Smooth muscle cell (in vitro differentiated cells): ENCODE data around the gene MTFR1L. TPM values are rescaled to one million over a fixed set of nuclear protein-coding genes. Genes with fewer than 3 reads are reported as not detected.

Experiments used
- DNase-seq: peaks from one replicate; lab custom pipeline; 2025; ENCODE audit not compliant: unreplicated experiment; lab: John Stamatoyannopoulos, UW
- H2AFZ ChIP-seq: fragments of 200-600 bp; sonication (generic); 2 replicates; pipeline ENCODE4 v1.6.0; 2016; ENCODE audit warnings: antibody characterized with exemption, low read depth, mild to moderate bottlenecking
- H3F3A ChIP-seq: fragments of 200-600 bp; sonication (generic); 2 replicates; pipeline ENCODE4 v1.6.0; 2017; ENCODE audit warnings: antibody characterized with exemption, low read depth
- H3K27ac ChIP-seq: fragments of 200-600 bp; sonication (generic); 2 replicates; pipeline ENCODE4 v1.5.1; 2016; ENCODE audit warnings: low read depth, mild to moderate bottlenecking
- H3K27me3 ChIP-seq: fragments of 200-600 bp; sonication (generic); 2 replicates; pipeline ENCODE4 v1.6.1; 2016; ENCODE audit warnings: low read depth, mild to moderate bottlenecking
- H3K36me3 ChIP-seq: fragments of 200-600 bp; sonication (generic); 2 replicates; pipeline ENCODE4 v1.5.1; 2016; ENCODE audit warnings: low read depth
- H3K4me1 ChIP-seq: fragments of 200-600 bp; sonication (generic); 2 replicates; pipeline ENCODE4 v1.5.1; 2016; ENCODE audit warnings: low read depth
- H3K4me2 ChIP-seq: fragments of 200-600 bp; sonication (generic); 2 replicates; pipeline ENCODE4 v1.6.0; 2016; ENCODE audit warnings: mild to moderate bottlenecking
- H3K4me3 ChIP-seq: fragments of 200-600 bp; sonication (generic); 2 replicates; pipeline ENCODE4 v1.5.1; 2016; ENCODE audit warnings: mild to moderate bottlenecking
- H3K79me2 ChIP-seq: fragments of 200-600 bp; sonication (generic); 2 replicates; pipeline ENCODE4 v1.6.0; 2016; ENCODE audit warnings: low read depth, mild to moderate bottlenecking
- H3K9ac ChIP-seq: fragments of 200-600 bp; sonication (generic); 2 replicates; pipeline ENCODE4 v1.6.0; 2016; ENCODE audit warnings: low read depth
- H3K9me3 ChIP-seq: fragments of 200-600 bp; sonication (generic); replicated peaks from 2 replicates; pipeline ENCODE4 v1.5.1; 2016; ENCODE audit warnings: low read depth
- H4K20me1 ChIP-seq: fragments of 200-600 bp; sonication (generic); 2 replicates; pipeline ENCODE4 v1.6.0; 2016; ENCODE audit warnings: low read depth
- CTCF ChIP-seq: fragments of 200-600 bp; sonication (generic); IDR thresholded peaks from 2 replicates; pipeline ENCODE4 v1.5.1; 2017; ENCODE audit warnings: borderline replicate concordance, mild to moderate bottlenecking, antibody characterized with exemption; ENCODE audit not compliant: insufficient read depth, poor library complexity, severe bottlenecking
- WGBS: methylation state at CpG from one replicate; pipeline ENCODE4 v1.1.7; 2016; ENCODE audit warnings: low lambda C conversion rate; 5-methylcytosine and 5-hydroxymethylcytosine counted together
- polyA plus RNA-seq: library from polyadenylated mRNA; unstranded; fragments of >200 nt; fragmentation: Nextera tagmentation; extraction: Ambion mirVana; gene quantifications from 2 replicates; pipeline ENCODE4 v1.2.1, GENCODE V29; 2016
- total RNA-seq: library from RNA; depleted of rRNA; stranded (reverse); fragments of >200 nt; gene quantifications from 2 replicates; pipeline ENCODE4 v1.2.3, GENCODE V29; 2014

MTFR1L gene
- total and polyA plus RNA-seq, 2 experiments from 2014 or later: 47.2 to 63.9 TPM

- H3K4me3 ChIP-seq: no peak overlapping the region
- H3K36me3 ChIP-seq: peaks cover 24% of the 10 kb centered on the region
- H2AFZ ChIP-seq: no peak overlapping the region
- no peak overlapping the region for H3K9ac ChIP-seq
- H3K9me3 ChIP-seq: no peaks in the 10 kb centered on the region
- H3K27me3 ChIP-seq: no peaks in the 10 kb centered on the region
- WGBS: 59% methylated on average over 6 of the region's 6 CpGs
- H3K27ac ChIP-seq: no peak overlapping the region
- H3K4me1 ChIP-seq: no peaks in the 10 kb centered on the region
- H4K20me1 ChIP-seq: no peaks in the 10 kb centered on the region
- no peak overlapping the region for H3K4me2 ChIP-seq
- TF ChIP-seq CTCF: no peak
- no peaks in the 10 kb centered on the region for H3K79me2 ChIP-seq
- no peak for DNase-seq
- H3F3A ChIP-seq: peaks cover 17% of the 10 kb centered on the region
Measured at GRCh38 chr1:25832336-25833037, 12.7 kb downstream of the MTFR1L start.

- Histone ChIP-seq H3K27me3 (no peaks in the 10 kb centered on the region), H3K79me2 (no peaks in the 10 kb centered on the region), H3K9me3 (no peaks in the 10 kb centered on the region), H3K9ac (no peak overlapping the region), H3K4me1 (no peaks in the 10 kb centered on the region), H3K4me2 (no peak overlapping the region), H3K4me3 (no peak overlapping the region), H2AFZ (no peak overlapping the region), H3K27ac (no peak overlapping the region), H3K36me3 (peaks cover 24% of the 10 kb centered on the region), H4K20me1 (no peaks in the 10 kb centered on the region), H3F3A (peaks cover 17% of the 10 kb centered on the region)
- WGBS: 99% methylated on average over 5 of the region's 5 CpGs
- no peak for TF ChIP-seq CTCF
- no peak for DNase-seq
Measured at GRCh38 chr1:25833158-25833557, 13.4 kb downstream of the MTFR1L start.

- Histone ChIP-seq H3K79me2 (no peaks in the 10 kb centered on the region), H3K4me1 (no peaks in the 10 kb centered on the region), H3K27me3 (no peaks in the 10 kb centered on the region), H3K36me3 (peaks cover 19% of the 10 kb centered on the region), H3K9ac (no peak overlapping the region), H3K9me3 (no peaks in the 10 kb centered on the region), H3K27ac (peak overlapping the region; percentile 65), H2AFZ (no peak overlapping the region), H3F3A (peaks cover 17% of the 10 kb centered on the region), H4K20me1 (no peaks in the 10 kb centered on the region), H3K4me3 (no peak overlapping the region), H3K4me2 (no peak overlapping the region)
- 76% methylated on average over 3 of the region's 3 CpGs for WGBS
- no peak for TF ChIP-seq CTCF
- no peak for DNase-seq
Measured at GRCh38 chr1:25834894-25835293, 15.1 kb downstream of the MTFR1L start.

GRCh38 chr1:25836695-25837094 is 16.9 kb downstream of the MTFR1L start:
- Histone ChIP-seq H3K36me3 (peaks cover 3% of the 10 kb centered on the region), H3K79me2 (no peaks in the 10 kb centered on the region), H3K9ac (no peak overlapping the region), H3K9me3 (no peaks in the 10 kb centered on the region), H3K4me3 (no peak overlapping the region), H3F3A (peaks cover 17% of the 10 kb centered on the region), H3K4me2 (no peak overlapping the region), H3K4me1 (no peaks in the 10 kb centered on the region), H3K27ac (no peak overlapping the region), H4K20me1 (no peaks in the 10 kb centered on the region), H2AFZ (no peak overlapping the region), H3K27me3 (no peaks in the 10 kb centered on the region)
- TF ChIP-seq CTCF: no peak
- DNase-seq: no peak
- 74% methylated on average over 3 of the region's 3 CpGs for WGBS
